Activated T-cell treated with anti-CD3 and anti-CD28 coated beads, Interleukin-2, amount 50 U/mL, for 1 hour (primary cell): ENCODE measurements around the gene MADD.
"Not testable (repeated sequence)": the region's sequence is repeated elsewhere in the genome, so short reads cannot be mapped to it uniquely, and the experiment has no call there.

Experiments used
- DNase-seq: peaks from one replicate; pipeline ENCODE4 v3.0.0-alpha.2; 2020

The MADD gene

GRCh38 chr11:47326198-47326597 lies 56.3 kb downstream of the MADD start:
- DNase-seq, result no peak

GRCh38 chr11:47327025-47327424 lies 57.1 kb downstream of the MADD start:
- no peak for DNase-seq

GRCh38 chr11:47327949-47328348 lies 58.0 kb downstream of the MADD start:
- DNase-seq, result no peak

- DNase-seq, result no peak
These were observed 58.8 kb downstream of the MADD start for GRCh38 chr11:47328449-47329390.

DNA sequence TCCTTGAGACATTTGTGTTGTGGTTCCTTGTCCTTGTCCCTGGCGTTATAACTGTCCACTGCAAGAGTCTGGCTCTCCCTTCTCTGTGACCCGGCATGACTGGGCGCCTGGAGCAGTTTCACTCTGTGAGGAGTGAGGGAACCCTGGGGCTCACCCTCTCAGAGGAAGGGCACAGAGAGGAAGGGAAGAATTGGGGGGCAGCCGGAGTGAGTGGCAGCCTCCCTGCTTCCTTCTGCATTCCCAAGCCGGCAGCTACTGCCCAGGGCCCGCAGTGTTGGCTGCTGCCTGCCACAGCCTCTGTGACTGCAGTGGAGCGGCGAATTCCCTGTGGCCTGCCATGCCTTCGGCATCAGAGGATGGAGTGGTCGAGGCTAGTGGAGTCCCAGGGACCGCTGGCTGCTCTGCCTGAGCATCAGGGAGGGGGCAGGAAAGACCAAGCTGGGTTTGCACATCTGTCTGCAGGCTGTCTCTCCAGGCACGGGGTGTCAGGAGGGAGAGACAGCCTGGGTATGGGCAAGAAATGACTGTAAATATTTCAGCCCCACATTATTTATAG lies 59.6 kb downstream of the MADD start:
- DNase-seq, result no peak

- no peak for DNase-seq
These were observed 60.3 kb downstream of the MADD start for GRCh38 chr11:47329987-47330931.

DNA sequence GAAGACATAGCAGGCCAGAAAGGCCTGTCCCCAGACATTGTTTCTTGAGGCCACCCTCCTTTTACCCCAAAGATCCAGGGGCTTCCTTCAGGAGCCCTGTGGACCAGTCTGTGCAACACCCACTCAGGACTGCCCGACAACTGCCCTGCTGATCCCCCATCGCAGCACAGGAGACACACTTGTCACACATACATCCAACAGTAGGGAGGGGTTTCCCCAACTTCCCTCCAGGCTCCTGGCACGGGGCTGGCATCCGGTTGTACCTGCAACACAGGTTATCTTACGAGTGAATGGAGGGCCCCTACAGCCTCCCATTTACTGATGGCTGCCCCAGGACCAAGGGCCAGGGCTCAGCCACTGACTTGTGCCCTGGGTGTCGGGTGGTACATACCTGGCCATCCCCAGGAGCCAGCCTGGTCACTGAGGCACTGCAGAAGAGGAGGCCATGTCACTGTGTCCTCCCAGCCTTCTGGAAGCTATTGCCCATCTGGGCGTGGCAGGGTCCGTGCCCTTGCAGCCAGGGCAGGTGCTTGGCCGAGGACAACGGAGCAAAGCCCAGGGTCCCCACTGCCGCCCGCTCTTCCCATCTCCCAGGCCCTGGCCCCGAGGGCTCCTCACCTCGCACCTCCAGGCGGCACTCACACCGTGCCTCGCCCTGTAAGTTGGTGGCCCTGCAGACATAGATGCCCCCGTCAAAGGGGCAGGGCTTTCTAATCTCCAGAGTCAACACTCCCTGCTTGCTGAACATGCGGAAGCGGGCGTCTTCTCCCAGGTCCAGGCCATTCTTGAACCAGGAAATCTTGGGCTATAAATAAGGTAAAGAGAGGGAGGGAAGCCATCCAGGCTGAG lies 61.7 kb downstream of the MADD start:
- DNase-seq, result no peak

DNA sequence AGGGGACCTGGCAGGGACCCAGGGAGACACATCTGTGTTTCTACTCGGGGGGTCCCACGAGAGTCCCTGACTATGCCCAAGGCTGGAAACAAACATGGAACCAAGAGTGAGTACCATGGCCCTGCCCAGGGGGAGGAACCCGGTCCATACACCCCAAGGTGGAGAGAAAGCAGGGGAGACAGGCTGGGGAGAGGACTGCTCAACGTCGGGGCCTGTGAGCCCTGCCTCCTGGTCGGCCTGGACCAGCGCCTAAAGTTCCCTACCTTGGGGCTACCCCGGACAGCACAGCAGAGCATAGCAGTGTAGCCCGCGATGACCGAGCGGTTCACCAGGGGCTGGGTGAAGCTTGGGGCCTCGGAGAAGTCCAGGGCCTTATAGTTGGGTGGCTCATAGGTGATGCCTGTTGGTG lies 62.4 kb downstream of the MADD start:
- no peak for DNase-seq

DNA sequence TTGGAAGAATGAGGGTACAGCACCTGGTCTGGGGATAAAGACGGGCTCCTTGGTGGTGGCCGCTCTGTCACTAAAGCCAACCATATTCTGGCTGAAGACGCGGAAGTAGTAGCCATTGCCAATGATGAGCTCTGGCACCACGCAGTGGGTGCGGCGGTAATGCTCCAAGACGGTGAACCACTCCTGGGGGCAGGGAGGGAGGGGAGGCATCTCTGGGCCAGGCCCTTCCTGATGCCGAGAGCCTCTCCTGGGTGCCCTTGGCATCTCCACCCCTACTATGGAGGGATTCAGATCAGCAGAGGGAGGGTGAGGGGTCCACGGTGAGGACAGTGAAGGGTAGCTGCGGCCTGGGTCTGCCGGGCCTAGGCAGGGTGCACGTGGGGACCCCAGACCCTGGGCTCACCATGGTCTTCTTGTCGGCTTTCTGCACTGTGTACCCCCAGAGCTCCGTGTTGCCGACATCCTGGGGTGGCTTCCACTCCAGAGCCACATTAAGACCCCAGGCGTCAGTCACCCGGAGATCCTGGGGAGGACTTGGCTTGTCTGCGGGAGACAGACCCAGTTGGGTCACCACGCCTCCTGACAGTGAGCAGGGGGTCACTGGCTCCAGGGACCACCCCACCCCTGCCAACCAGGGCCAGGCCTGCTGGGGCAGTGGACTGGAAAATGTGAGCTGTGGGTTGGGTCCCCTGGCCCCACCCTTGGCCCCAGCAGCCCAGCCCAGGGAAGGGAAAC lies 63.0 kb downstream of the MADD start:
- DNase-seq, result no peak

GRCh38 chr11:47333526-47333845 lies 63.6 kb downstream of the MADD start:
- no peak for DNase-seq

DNA sequence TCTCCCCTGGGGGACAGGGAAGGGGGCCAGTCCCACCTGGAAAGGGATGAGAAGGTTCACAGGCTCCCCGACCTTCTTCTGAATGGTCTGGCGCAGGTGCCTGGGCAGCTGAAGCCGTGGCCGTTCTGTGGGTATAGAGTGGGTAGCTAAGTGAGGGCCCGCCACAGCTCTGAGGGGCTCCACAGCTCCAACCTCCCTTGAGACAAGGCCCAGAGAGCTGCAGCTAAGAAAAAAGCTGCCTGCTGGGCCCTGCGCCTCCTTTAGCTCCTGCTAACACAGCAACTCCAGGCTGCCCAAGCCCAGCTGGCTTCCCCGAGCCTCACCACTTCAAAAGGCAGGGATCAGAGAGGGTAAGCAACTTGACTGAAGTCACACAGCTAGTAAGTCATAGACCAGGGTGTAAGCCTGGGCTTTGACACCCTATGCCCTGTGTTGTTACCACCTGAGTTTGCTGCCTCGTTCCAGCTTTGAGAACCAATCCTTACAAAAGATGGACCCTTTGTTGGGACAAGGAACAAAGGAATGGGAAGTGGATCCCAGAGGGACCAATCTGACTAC lies 64.0 kb downstream of the MADD start:
- DNase-seq, result no peak

DNA sequence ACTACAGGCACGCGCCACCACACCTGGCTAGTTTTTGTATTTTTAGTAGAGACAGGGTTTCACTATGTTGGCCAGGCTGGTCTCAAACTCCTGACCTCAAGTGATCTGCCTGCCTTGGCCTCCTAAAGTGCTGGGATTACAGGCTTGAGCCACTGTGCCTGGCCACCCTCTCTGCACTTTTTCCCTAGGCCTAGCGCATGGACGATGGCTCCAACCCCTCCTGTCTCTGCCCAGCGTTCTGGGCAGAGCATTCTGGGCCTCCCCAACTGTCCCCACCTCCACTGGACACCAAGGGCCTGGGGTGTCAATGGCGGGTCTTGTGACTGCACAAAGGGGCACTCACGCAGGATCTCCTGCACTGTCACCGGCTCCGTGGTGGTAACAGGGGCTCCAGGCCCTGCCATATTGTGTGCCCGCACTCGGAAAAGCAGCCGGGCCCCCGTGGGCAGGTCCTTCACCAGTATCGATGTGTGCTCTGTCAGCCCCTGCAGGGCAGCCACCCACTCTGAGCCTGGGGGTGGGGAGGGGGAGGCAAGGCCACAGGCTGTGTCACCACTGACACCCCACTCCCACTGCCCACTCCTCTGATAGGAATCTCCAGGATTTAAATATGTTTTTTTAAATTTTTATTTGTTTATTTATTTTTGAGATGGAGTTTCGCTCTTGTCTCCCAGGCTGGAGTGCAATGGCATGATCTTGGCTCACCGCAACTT lies 64.9 kb downstream of the MADD start:
- DNase-seq, result not testable (repeated sequence)

DNA sequence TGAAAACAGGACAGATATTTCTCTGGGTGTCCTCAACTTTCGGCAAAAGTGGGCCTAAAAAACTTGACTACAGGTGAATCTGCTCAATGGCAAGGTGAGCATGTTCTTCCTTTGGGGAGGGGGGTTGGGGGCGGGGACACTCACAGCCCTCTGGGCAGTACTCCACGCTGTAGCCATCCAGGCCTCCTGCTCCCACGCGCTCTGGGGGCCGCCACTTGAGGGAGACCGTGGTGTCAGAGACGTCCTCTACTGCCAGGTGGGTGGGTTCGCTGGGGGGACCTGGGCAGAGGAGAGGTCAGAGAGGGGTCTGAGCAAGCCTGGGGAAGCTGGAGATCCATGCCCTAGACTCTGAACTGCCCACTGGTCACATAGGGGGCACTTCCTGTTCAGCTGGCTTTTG lies 65.8 kb downstream of the MADD start:
- DNase-seq, result no peak

- no peak for DNase-seq
These were observed 66.7 kb downstream of the MADD start for GRCh38 chr11:47336595-47336994.

DNA sequence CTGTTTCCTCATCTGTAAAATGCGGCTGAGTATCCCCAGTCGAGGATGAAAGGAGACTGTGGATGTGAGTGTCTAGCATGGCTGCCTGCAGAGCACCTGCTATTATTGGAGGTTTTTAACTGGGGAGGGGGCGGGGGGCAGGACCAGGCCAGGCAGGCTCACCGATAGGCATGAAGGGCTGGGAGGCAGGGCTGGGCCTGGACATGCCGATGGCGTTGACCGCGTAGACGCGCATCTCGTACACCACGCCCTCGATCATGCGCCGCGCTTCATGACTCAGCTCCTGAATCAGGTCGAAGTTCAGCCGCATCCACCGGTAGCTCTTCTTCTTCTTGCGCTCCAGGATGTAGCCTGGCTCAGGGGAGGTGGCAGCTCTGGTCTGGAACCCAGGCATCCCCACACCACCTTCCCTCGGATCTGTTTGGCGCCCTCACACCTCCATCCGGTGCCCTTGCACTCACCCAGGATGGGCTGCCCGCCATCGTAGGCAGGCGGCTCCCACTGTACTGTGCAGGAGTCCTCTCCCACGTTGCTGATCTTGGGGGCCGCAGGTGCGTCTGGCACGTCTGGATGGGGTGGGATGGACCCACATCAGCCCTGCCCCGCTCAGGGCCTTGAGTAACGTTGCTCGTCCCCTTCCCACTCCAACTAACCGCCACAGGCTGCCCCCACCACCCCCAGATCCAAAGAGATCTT lies 67.4 kb downstream of the MADD start:
- DNase-seq, result no peak

DNA sequence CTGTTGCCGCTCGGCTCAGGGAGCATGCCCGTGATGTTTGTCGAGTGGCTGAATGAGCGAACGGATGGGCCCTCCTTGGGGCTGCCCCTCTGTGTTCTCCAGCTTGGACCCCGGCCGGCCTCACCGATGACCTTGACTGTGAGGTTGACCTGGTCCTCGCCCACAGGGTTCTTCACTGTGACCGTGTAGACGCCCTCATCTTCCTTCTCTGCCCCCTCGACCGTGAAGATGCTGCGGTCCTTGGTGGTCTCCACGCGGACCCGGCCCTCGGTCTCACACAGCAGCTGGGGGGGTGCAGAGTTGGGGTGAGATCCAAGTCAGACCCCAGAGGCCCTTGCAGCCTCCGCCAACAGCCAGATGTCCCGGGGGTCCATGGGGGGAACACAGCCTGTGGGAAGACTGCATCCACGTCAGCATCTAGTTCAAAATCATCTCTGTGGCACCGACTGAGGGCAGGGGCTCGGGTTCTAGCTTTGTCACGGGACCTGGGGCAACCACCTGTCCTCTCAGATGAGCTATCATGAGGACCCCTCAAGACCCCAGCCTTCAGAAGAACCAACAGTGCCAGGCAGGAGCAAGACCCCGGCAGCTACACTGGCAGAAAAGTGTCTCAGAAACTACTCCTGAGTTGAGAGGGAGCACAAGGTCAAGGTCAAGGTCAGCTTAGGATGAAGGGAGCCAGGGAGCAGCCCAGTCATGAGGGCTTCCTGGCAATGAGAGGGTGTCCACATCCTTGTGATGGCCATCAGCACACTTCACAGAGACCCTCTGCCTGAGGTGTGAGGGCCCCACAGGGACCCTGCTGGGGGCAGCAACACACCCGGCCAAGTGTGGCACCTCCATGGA lies 68.7 kb downstream of the MADD start:
- DNase-seq, result no peak

GRCh38 chr11:47340010-47340409 lies 70.1 kb downstream of the MADD start:
- DNase-seq, result no peak

- no peak for DNase-seq
These were observed 71.2 kb downstream of the MADD start for GRCh38 chr11:47340980-47341775.
